HCT116 (cell line): ENCODE measurements around the gene KLHL17. TPM values are rescaled to one million over a fixed set of nuclear protein-coding genes. Genes with fewer than 3 reads are reported as not detected.

Experiments
- ATAC-seq: fragments of 200-7000 bp; cut with Tn5 transposase; 2 replicates; pipeline ENCODE4 v1.9.1; 2020; ENCODE audit warnings: mild to moderate bottlenecking, moderate library complexity
- BruUV-seq: library from RNA; stranded (reverse); fragments of 400-500 nt; replicated peaks from 2 replicates; lab custom pipeline; 2021; lab: Mats Ljungman, UMichigan
- CTCF ChIA-PET: fragments of 300-600 bp; sonication (Branson Sonifier 250); formaldehyde crosslinking; loops from one replicate; lab custom pipeline; 2021; ENCODE audit warnings: antibody characterized with exemption; lab: Charles Lee
- POLR2A ChIA-PET: fragments of 300-600, 350-600 bp; sonication (Branson Sonifier 250); formaldehyde crosslinking; loops from one replicate; lab custom pipeline; 2021; ENCODE audit warnings: antibody characterized with exemption; lab: Charles Lee
- RAD21 ChIA-PET, 2 experiments: fragments of 300-600 bp; sonication (Branson Sonifier 250); formaldehyde crosslinking; loops; one replicate each; lab custom pipeline; 2023; ENCODE audit warnings: low total read pairs in 2 of 2; ENCODE audit not compliant: uncharacterized antibody in 2 of 2, unreplicated experiment in 2 of 2, low non-redundant PET in 1 of 2; lab: Charles Lee
- DNase-seq: peaks from one replicate; pipeline ENCODE4 v3.0.0-alpha.2; 2010; ENCODE audit warnings: low read depth, low spot score
- H2AFZ ChIP-seq: fragments of 200-600 bp; shearing (Covaris generic), sonication (generic); 2 replicates; pipeline ENCODE4 v1.6.1; 2017; ENCODE audit warnings: low read depth, mixed run types, mixed read lengths, antibody characterized with exemption, low read length; ENCODE audit not compliant: poor library complexity, severe bottlenecking
- H3K27ac ChIP-seq: 2 replicates; pipeline ENCODE4 v1.5.1; 2012; ENCODE audit warnings: low read depth, low read length
- H3K27me3 ChIP-seq: fragments of 200-600 bp; sonication (generic); 2 replicates; pipeline ENCODE4 v1.6.1; 2016; ENCODE audit warnings: mixed run types, low read length, mixed read lengths; ENCODE audit not compliant: insufficient read depth
- H3K36me3 ChIP-seq, 2 experiments: fragments of 200-500 bp in 1 of 2; fragments of 200-600 bp in 1 of 2; sonication (Bioruptor generic) in 1 of 2; sonication (generic) in 1 of 2; 2 replicates each; pipeline versions ENCODE4 v1.5.1 to v1.6.1; 2014 to 2016; ENCODE audit warnings: low read length in 2 of 2, inconsistent platforms in 1 of 2, mixed read lengths in 1 of 2, mixed run types in 1 of 2; ENCODE audit not compliant: insufficient read depth in 2 of 2, control insufficient read depth in 1 of 2
- H3K4me1 ChIP-seq, 2 experiments: fragments of 200-600 bp in 1 of 2; sonication (generic) in 1 of 2; 2 replicates each; pipeline versions ENCODE4 v1.5.1 to v1.6.1; 2012 to 2017; ENCODE audit warnings: low read length in 2 of 2, inconsistent platforms in 1 of 2, mild to moderate bottlenecking in 1 of 2, mixed read lengths in 1 of 2, mixed run types in 1 of 2, moderate library complexity in 1 of 2; ENCODE audit not compliant: insufficient read depth in 2 of 2, control insufficient read depth in 1 of 2
- H3K4me2 ChIP-seq: fragments of 200-600 bp; sonication (generic); 2 replicates; pipeline ENCODE4 v1.6.1; 2017; ENCODE audit warnings: mixed run types, low read length, mixed read lengths
- H3K4me3 ChIP-seq, 2 experiments: fragments of 200-600 bp in 1 of 2; sonication (generic) in 1 of 2; replicated peaks in 1 of 2; 2 replicates each; pipeline ENCODE4 v1.5.1; 2011 to 2016; ENCODE audit warnings: low read length in 2 of 2, control low read depth in 1 of 2, low read depth in 1 of 2, mild to moderate bottlenecking in 1 of 2, mixed read lengths in 1 of 2, mixed run types in 1 of 2
- H3K79me2 ChIP-seq: fragments of 200-600 bp; sonication (generic); 2 replicates; pipeline ENCODE4 v1.6.1; 2017; ENCODE audit warnings: mild to moderate bottlenecking, mixed run types, low read length, moderate library complexity, mixed read lengths; ENCODE audit not compliant: insufficient read depth
- H3K9ac ChIP-seq: fragments of 200-600 bp; sonication (generic); 2 replicates; pipeline ENCODE4 v1.6.1; 2016; ENCODE audit warnings: low read length, mixed read lengths
- H3K9me2 ChIP-seq: fragments of 200-600 bp; sonication (generic), shearing (Covaris generic); 2 replicates; pipeline ENCODE4 v1.6.1; 2017; ENCODE audit warnings: mixed run types, mild to moderate bottlenecking, moderate library complexity; ENCODE audit not compliant: insufficient read depth
- H3K9me3 ChIP-seq, 2 experiments: fragments of 200-500 bp in 1 of 2; fragments of 200-600 bp in 1 of 2; sonication (Bioruptor generic) in 1 of 2; sonication (generic) in 1 of 2; 2 replicates each; pipeline ENCODE4 v1.6.1; 2014 to 2017; ENCODE audit warnings: low read length in 2 of 2, mixed read lengths in 2 of 2, inconsistent platforms in 1 of 2, low read depth in 1 of 2, mild to moderate bottlenecking in 1 of 2, mixed run types in 1 of 2, moderate library complexity in 1 of 2; ENCODE audit not compliant: control insufficient read depth in 1 of 2, insufficient read depth in 1 of 2
- H4K20me1 ChIP-seq: fragments of 200-600 bp; sonication (generic), shearing (Covaris generic); 2 replicates; pipeline ENCODE4 v1.6.1; 2017; ENCODE audit warnings: mixed run types, mild to moderate bottlenecking, moderate library complexity; ENCODE audit not compliant: insufficient read depth
- CEBPB ChIP-seq: IDR thresholded peaks from 2 replicates; pipeline ENCODE4 v1.6.1; 2012; ENCODE audit warnings: low read depth
- CTCF ChIP-seq, 3 experiments: fragments of 200-600 bp in 1 of 3; sonication (generic) in 1 of 3; IDR thresholded peaks in 2 of 3; conservative IDR thresholded peaks in 1 of 3; 2 replicates each; pipeline ENCODE4 v1.5.1; 2012 to 2017; ENCODE audit warnings: low read depth in 2 of 3, low read length in 2 of 3, antibody characterized with exemption in 1 of 3, borderline replicate concordance in 1 of 3, control low read depth in 1 of 3, mild to moderate bottlenecking in 1 of 3, mixed read lengths in 1 of 3, mixed run types in 1 of 3, moderate library complexity in 1 of 3; ENCODE audit not compliant: insufficient read depth in 1 of 3
- ELF1 ChIP-seq: IDR thresholded peaks from 2 replicates; pipeline ENCODE4 v1.6.1; 2012; ENCODE audit warnings: low read depth, borderline replicate concordance
- EZH2 ChIP-seq: fragments of 200-600 bp; sonication (generic); IDR thresholded peaks from 2 replicates; pipeline ENCODE4 v1.6.1; 2017; ENCODE audit warnings: antibody characterized with exemption, mixed run types
- JUND ChIP-seq: IDR thresholded peaks from 2 replicates; pipeline ENCODE4 v1.6.1; 2012
- MAX ChIP-seq: IDR thresholded peaks from 2 replicates; pipeline ENCODE4 v1.6.1; 2012
- POLR2A ChIP-seq: IDR thresholded peaks from 2 replicates; pipeline ENCODE4 v1.7.0; 2011; ENCODE audit warnings: borderline replicate concordance; ENCODE audit not compliant: insufficient read depth, insufficient read length; ENCODE audit errors: extremely low read depth
- POLR2AphosphoS5 ChIP-seq: IDR thresholded peaks from 2 replicates; pipeline ENCODE4 v1.6.1; 2011; ENCODE audit warnings: mild to moderate bottlenecking, low read depth, low read length, moderate library complexity
- RAD21 ChIP-seq: IDR thresholded peaks from 2 replicates; pipeline ENCODE4 v1.6.1; 2012; ENCODE audit warnings: low read depth, mild to moderate bottlenecking
- intact Hi-C: fragments of 100-400 bp; cut with micrococcal nuclease; formaldehyde crosslinking; loops from 2 replicates; pipeline ENCODE4 v1.10.0; 2022
- total RNA-seq: library from RNA; stranded (reverse); gene quantifications from one replicate; pipeline ENCODE4 v1.2.1, GENCODE V29; 2021; ENCODE audit not compliant: unreplicated experiment

Gene KLHL17
- total RNA-seq, 1 experiment from 2014 or later = 100.0 TPM

GRCh38 chr1:942411-942821, 18.0 kb upstream of the KLHL17 start:
- DNase-seq (no peak), ATAC-seq (peak; percentile 19)
- H3K27ac ChIP-seq = peak overlapping the region; percentile 58; the same call in 1 of the 2 replicates
- CTCF ChIA-PET = no interaction called here
- POLR2A ChIA-PET = interaction anchor here (1.0 kb wide), 1 partner anchor 17 kb away, joined by 3 read pairs; the partner anchor contains the start of gene NOC2L
- peaks cover 10% of the 10 kb centered on the region; the same call in 1 of the 2 replicates for H3K27me3 ChIP-seq
- H3K4me2 ChIP-seq = peak overlapping the region; percentile 73
- no peaks in the 10 kb centered on the region for H3K79me2 ChIP-seq
- no TSS peak for BruUV-seq
- H3K4me3 ChIP-seq = peak overlapping the region; percentile 23 to 50; a peak in 3 of 4 replicates
- peaks cover 4 to 19% of the 10 kb centered on the region in 2 experiments; a peak in 3 of 4 replicates for H3K36me3 ChIP-seq
- RAD21 ChIA-PET = interaction anchor here in 1 of 2 experiments (0.7 kb wide), 1 partner anchor 24 kb away, joined by 6 read pairs; no protein-coding TSS in a partner anchor
- no peaks in the 10 kb centered on the region for H3K9me2 ChIP-seq
- H3K4me1 ChIP-seq = peaks cover 49 to 62% of the 10 kb centered on the region in 2 experiments
- no peaks in the 10 kb centered on the region for H3K9me3 ChIP-seq
- intact Hi-C loops = no loop called here
- H3K9ac ChIP-seq = peak overlapping the region; percentile 44
- no peak overlapping the region for H2AFZ ChIP-seq
- no peaks in the 10 kb centered on the region for H4K20me1 ChIP-seq
- TF ChIP-seq MAX (no peak), POLR2AphosphoS5 (no peak), RAD21 (no peak), POLR2A (no peak)

- intact Hi-C loops = no loop called here
- Histone ChIP-seq H3K36me3 (peaks cover 9 to 25% of the 10 kb centered on the region in 2 experiments; a peak in 3 of 4 replicates), H3K27me3 (peaks cover 10% of the 10 kb centered on the region; the same call in 1 of the 2 replicates), H3K9me3 (no peaks in the 10 kb centered on the region), H3K27ac (peak overlapping the region; percentile 58; the same call in 1 of the 2 replicates), H3K9me2 (no peaks in the 10 kb centered on the region), H3K4me1 (peaks cover 46 to 58% of the 10 kb centered on the region in 2 experiments), H3K4me2 (peak overlapping the region; percentile 73), H4K20me1 (no peaks in the 10 kb centered on the region), H3K9ac (peak overlapping the region; percentile 44; the same call in 1 of the 2 replicates), H3K4me3 (peak overlapping the region in 1 of 2 experiments; percentile 50; a peak in 3 of 4 replicates), H2AFZ (no peak overlapping the region), H3K79me2 (no peaks in the 10 kb centered on the region)
- ATAC-seq = peak; percentile 3; the same call in 1 of the 2 replicates
- CTCF ChIA-PET = no interaction called here
- BruUV-seq = no TSS peak
- no peak for DNase-seq
- no peak for TF ChIP-seq ELF1
- TF ChIP-seq EZH2 = no peak
- peak; percentile 36; the same call in 1 of the 2 replicates for TF ChIP-seq POLR2AphosphoS5
- TF ChIP-seq JUND = no peak
- TF ChIP-seq CEBPB = no peak
- TF ChIP-seq CTCF (IDR thresholded peaks at IDR 0.05 in 2 of 3, conservative IDR thresholded peaks at IDR 0.05 in 1 of 3; ENCODE audit: borderline replicate concordance in 1 of 3, insufficient read depth in 1 of 3, low read depth in 2 of 3, low read length in 2 of 3) = no peak
- POLR2A ChIA-PET = no interaction called here
- RAD21 ChIA-PET = interaction anchor here in 1 of 2 experiments (0.7 kb wide), 1 partner anchor 24 kb away, joined by 6 read pairs; no protein-coding TSS in a partner anchor
Observed at GRCh38 chr1:942864-943533, 17.4 kb upstream of the KLHL17 start.
